DMS153 (cell line): ENCODE results near the gene RBBP4.

Source experiments
- DNase-seq: peaks from one replicate; lab custom pipeline; 2025; lab: John Stamatoyannopoulos, UW

The RBBP4 gene

DNA sequence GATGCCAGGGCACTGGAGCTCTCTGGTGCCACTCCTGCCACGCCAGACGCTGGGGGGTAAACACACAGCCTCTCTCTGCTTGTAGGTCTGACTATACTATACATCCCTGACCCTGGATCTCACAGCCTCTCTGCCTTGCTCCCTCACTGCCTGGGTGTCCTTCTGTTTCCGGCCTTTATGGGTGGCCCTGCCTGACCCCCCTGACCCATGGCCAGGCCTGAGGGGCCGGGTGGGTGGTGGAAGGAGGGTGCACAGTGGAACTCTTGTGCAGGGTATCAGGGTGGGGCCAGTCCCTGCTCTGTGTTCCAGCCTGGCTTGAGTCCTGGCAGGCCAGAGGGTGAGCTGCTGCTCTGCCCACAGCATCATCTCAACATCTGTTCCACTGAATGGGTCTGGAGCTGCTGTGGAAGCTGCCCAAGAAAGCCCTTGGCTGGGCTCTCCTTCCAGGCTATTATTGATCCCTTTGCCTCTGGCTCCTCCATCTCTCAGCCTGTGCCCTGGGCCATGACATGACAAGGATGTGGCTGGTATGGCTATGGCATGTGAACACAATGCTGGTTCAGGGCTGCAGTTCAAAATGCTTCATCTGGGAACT, 68.8 kb downstream of the RBBP4 start:
- DNase-seq = no peak

DNA sequence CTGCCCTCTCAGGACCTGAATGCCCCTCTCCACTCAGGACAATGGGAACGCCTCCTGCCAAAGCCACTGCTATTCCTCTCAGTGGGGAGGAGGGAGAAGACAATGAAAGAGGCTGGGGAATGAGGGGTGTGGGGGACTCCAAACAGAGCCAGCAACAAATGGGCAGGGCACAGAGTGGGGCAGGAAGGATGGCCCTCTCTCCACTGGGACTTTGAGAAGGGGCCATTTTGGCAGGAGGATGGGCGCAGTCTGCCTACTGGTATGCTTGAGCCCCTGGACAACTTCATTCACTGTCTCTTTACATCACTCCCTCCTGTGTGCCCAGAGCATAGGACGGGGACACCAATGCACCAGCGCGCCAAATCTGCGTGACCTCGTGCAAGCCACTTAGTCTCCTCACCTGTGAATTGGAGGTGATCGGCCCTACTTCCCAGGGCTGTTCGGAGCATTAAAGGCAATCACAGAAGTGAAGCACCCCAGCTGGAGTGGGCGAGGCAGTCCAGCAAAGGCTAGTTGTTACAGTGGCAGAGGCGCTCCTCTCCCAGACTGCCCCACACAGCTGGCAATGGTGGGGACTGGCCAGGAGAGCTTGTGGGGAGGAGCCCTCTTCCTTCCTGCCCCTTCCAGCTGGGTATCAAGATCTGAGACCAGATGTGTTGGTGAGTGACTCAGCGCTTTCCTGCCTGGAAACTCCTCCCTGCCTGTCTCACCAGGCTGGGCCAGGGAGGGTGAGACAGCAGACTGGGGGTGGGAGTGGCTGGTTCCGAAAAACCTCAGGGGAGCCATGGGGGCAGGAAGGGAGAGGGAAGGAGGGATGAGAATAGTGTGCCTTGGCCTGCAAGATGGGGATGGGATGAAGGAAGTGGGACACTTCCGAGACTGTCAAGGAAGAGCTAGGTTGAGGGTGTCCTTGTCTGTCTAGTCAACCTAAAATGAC, 73.9 kb downstream of the RBBP4 start:
- no peak for DNase-seq

DNA sequence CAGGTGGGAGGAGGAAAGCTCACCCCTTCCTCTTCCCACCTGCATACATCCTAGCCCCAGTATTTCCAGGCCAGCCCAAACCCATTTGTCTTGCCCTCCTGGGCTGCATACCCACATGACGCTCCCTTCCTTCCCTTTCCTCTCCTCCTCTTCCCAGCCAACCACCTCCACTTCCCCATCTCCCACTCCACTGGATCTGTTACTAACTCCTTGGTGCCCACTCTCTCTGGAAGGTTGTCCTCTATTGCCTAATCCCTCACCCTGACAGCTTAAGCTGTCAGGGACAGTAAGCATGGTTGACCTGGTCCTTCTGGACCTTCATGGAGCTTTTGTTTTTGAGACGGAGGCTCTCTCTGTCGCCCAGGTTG, 74.6 kb downstream of the RBBP4 start:
- no peak for DNase-seq

DNA sequence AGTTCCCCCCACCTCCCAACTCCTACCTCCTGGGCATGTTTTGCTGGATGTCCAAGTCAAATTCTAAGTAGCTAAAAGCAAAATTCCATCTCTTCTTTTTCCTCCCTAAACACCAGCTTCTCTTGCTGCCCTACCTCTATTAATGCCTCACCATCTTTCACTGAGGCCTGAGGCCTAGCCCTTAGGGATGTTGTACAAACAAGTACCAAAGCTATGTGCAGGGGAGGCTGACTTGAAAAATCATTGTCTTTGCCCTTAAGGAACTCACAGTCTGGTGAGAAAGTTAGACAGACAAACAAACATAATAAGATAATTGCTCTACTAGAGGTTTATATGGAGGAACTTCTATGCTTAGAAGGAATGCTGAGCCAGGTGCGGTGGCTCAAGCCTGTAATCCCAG, 76.9 kb downstream of the RBBP4 start:
- no peak for DNase-seq

DNA sequence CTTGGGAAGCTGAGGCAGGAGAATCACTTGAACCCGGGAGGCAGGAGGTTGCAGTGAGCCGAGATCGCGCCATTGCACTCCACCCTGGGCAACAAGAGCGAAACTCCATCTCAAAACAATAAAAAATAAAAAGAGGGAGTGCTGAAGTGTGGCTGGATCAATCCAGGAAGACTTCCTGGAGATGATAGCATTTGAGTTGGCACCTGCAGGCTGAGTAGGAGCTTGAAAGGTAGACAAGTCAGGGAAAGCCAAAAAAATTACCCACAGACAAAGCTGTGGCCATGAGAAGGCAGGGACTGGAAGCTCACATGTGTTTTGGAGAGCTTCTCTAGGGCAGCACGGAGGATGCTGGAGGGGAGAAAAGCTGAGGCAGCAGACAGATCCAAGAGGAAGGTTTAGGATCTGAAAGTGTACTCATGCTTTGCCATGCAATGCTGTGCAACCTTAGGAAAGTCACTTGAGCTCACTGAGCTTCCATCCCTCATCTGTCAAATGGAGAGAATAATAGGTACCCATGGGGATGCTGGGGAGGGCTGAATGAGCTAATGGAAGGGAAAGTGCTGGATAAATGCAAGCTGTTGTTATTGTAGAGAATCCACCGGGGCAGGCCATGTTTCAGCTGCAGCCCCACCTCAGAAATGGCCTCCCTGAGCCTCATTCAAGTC, 77.5 kb downstream of the RBBP4 start:
- DNase-seq = no peak

DNA sequence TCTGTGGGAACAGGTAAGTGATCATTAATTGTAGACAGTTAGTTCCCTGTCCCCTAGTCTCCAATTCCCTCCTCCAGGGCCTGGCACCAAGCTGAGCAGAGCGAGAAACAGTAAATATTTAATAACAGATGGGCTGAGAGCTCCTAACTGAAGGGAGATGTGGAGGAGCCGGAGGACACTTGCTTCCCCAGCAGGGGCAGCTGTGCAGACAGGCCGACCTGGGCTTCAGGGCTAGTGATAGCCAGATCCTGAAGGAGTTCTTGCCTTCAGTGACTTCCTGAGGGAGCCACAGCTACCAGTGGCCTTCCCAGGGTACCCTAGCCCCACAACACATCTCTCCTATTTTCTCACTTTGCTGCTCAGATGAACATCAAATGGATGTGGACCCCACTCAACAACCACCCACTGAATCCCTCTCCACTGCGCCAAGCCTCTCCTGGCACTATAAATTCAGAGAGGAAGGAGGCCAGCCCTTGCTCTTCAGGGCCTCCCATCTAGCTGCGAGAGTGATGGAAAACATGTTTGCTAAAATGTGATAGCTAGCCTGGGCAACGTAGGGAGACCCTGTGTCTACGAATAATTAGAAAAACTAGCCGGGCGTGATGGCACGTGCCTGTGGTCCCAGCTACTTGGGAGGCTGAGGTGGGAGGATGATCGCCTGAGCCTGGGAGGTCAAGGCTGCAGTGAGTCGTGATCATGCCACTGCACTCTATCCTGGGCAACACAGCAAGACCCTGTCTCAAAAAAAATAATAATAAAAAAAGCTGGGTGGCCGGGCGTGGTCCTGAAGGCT, 78.4 kb downstream of the RBBP4 start:
- no peak for DNase-seq

DNA sequence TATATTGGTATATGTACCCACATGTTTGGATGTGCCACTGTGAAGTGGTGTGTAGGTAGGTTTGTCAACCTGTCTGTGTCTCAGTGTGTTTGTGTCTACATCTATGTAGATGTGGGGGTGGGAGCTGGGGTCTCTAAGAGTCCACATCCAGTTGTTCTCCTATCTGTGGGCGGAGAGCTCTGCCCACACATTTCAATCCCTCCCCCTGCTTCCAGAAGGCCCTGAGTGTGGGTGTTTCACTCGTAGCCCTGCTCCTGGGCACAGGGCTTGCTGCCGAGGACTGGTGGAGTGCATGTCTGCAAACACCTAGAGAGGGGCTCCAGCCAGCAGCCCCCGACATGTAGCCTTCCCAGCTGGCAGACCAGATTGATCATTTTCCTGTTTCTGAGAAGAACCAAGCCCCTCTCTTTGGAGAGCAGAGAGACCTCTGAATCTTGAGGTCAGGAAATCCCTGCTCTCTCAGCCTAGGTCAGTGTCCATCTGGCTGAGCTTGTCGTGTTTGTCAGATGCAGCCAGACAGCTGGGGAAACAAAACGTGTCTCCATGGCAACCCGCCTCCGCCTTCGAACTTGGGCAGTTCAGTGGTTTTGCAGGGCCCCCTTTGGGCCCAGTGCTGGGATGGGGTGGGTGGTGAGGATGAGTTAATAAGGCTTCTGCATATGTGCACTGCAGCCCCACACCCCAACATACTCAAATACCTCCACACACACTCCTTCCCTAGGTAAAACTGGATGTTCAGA, 82.7 kb downstream of the RBBP4 start:
- DNase-seq = no peak
